K562 (cell line): ENCODE data around the gene NAIF1. TPM values are rescaled to one million over a fixed set of nuclear protein-coding genes. Genes with fewer than 3 reads are reported as not detected.
A peak's percentile ranks its signal among the peaks of the same experiment; 100 is the strongest.

Source experiments
- ATAC-seq: fragments of 200-7000 bp; cut with Tn5 transposase; 3 replicates; pipeline ENCODE4 v1.9.1; 2020; ENCODE audit warnings: moderate library complexity
- BruUV-seq: library from RNA; stranded (reverse); fragments of 400-500 nt; replicated peaks from 2 replicates; lab custom pipeline; 2021; lab: Mats Ljungman, UMichigan
- CTCF ChIA-PET: fragments of 300-600 bp; formaldehyde crosslinking; extraction: SDS; loops from one replicate; lab custom pipeline; 2021; ENCODE audit warnings: low intra/inter-chr PET ratio; lab: Yijun Ruan, JAX
- POLR2A ChIA-PET: fragments of 300-600, 350-650 bp; sonication (Branson Sonifier 250); formaldehyde crosslinking; extraction: SDS; loops from one replicate; lab custom pipeline; 2021; ENCODE audit warnings: antibody characterized with exemption, inconsistent platforms; lab: Yijun Ruan, JAX
- DNase-seq, 4 experiments: peaks; one replicate each; pipeline versions ENCODE4 v3.0.0 to v3.0.0-alpha.2; 2011 to 2018; ENCODE audit warnings: low spot score in 3 of 4, mixed read lengths in 3 of 4; ENCODE audit errors: extremely low read depth in 1 of 4
- FAIRE-seq: peaks from 2 replicates; lab custom pipeline; 2011; peaks lifted over from hg19 to GRCh38; lab: Jason Lieb, UNC
- H2AFZ ChIP-seq: 2 replicates; pipeline ENCODE4 v1.6.0; 2011; ENCODE audit warnings: low read depth, low read length, control low read depth, inconsistent platforms
- H3K27ac ChIP-seq: fragments of 200-600 bp; 3 replicates; pipeline ENCODE4 v1.8.0; 2011; ENCODE audit warnings: low read depth, mild to moderate bottlenecking, control low read depth, inconsistent platforms, low read length, moderate library complexity, mixed read lengths; ENCODE audit errors: extremely low read depth
- H3K27me3 ChIP-seq, 2 experiments: fragments of 300-600 bp in 1 of 2; 2 replicates in 1 of 2; 3 replicates in 1 of 2; pipeline versions ENCODE4 v1.6.0 to v1.8.0; 2011; ENCODE audit warnings: inconsistent platforms in 2 of 2, low read length in 2 of 2, mild to moderate bottlenecking in 1 of 2, mixed read lengths in 1 of 2, moderate library complexity in 1 of 2; ENCODE audit not compliant: control insufficient read depth in 2 of 2, insufficient read depth in 2 of 2
- H3K36me3 ChIP-seq: fragments of 300-600 bp; 3 replicates; pipeline ENCODE4 v1.8.0; 2011; ENCODE audit warnings: mild to moderate bottlenecking, low read length, inconsistent platforms; ENCODE audit not compliant: control insufficient read depth, insufficient read depth
- H3K4me1 ChIP-seq, 2 experiments: fragments of 200-600 bp in 1 of 2; replicated peaks in 1 of 2; 2 replicates in 1 of 2; 3 replicates in 1 of 2; pipeline versions ENCODE4 v1.5.1 to v1.8.0; 2011; ENCODE audit warnings: inconsistent platforms in 2 of 2, low read length in 2 of 2, mild to moderate bottlenecking in 1 of 2, mixed read lengths in 1 of 2, moderate library complexity in 1 of 2; ENCODE audit not compliant: control insufficient read depth in 2 of 2, insufficient read depth in 2 of 2
- H3K4me2 ChIP-seq: 2 replicates; pipeline ENCODE4 v1.6.1; 2011; ENCODE audit warnings: low read length, control low read depth, inconsistent platforms, mixed read lengths; ENCODE audit not compliant: insufficient read depth
- H3K4me3 ChIP-seq: fragments of 200-600 bp; sonication (generic), shearing (Covaris generic); 2 replicates; pipeline ENCODE4 v1.5.1; 2016; ENCODE audit warnings: control low read depth, inconsistent platforms
- H3K79me2 ChIP-seq: fragments of 200-600 bp; 3 replicates; pipeline ENCODE4 v1.8.0; 2011; ENCODE audit warnings: low read length, inconsistent platforms; ENCODE audit not compliant: control insufficient read depth, insufficient read depth
- H3K9ac ChIP-seq, 2 experiments: 2 replicates each; pipeline versions ENCODE4 v1.6.0 to v1.6.1; 2011; ENCODE audit warnings: low read depth in 2 of 2, low read length in 2 of 2, control low read depth in 1 of 2, inconsistent platforms in 1 of 2, mild to moderate bottlenecking in 1 of 2, mixed read lengths in 1 of 2; ENCODE audit not compliant: insufficient read depth in 1 of 2
- H3K9me1 ChIP-seq: one replicate; pipeline ENCODE4 v1.6.0; 2011; ENCODE audit warnings: inconsistent platforms, mild to moderate bottlenecking, low read length, moderate library complexity; ENCODE audit not compliant: control insufficient read depth, insufficient read depth
- H3K9me3 ChIP-seq: replicated peaks from 2 replicates; pipeline ENCODE4 v1.5.1; 2011; ENCODE audit warnings: low read depth, low read length, inconsistent platforms; ENCODE audit not compliant: control insufficient read depth, insufficient read depth
- H4K20me1 ChIP-seq: replicated peaks from 2 replicates; pipeline ENCODE4 v1.6.1; 2011; ENCODE audit warnings: low read length, inconsistent platforms, mixed read lengths; ENCODE audit not compliant: control insufficient read depth, insufficient read depth
- ATF7 ChIP-seq: fragments of 450-650 bp; IDR thresholded peaks from 2 replicates; pipeline ENCODE4 v1.7.1; 2014; ENCODE audit warnings: mild to moderate bottlenecking, moderate library complexity
- BRF1 ChIP-seq: IDR thresholded peaks from 3 replicates; pipeline ENCODE4 v1.6.1; 2011; ENCODE audit warnings: borderline replicate concordance, mild to moderate bottlenecking; ENCODE audit not compliant: insufficient read length; ENCODE audit errors: extremely low read depth
- CBFB ChIP-seq: sonication (generic); formaldehyde crosslinking; IDR thresholded peaks from 2 replicates; pipeline ENCODE4 v1.4.0; 2020; ENCODE audit warnings: mild to moderate bottlenecking, missing genetic modification reagents
- ELF4 ChIP-seq: fragments of 450-650 bp; formaldehyde crosslinking; IDR thresholded peaks from 2 replicates; pipeline ENCODE4 v1.4.0; 2022; ENCODE audit warnings: missing genetic modification characterization
- EP400 ChIP-seq: fragments of 450-650 bp; IDR thresholded peaks from 2 replicates; pipeline ENCODE4 v1.6.1; 2017; ENCODE audit warnings: antibody characterized with exemption, mild to moderate bottlenecking, moderate library complexity
- HIVEP1 ChIP-seq: fragments of 250-450 bp; sonication (Bioruptor Pico); IDR thresholded peaks from 2 replicates; pipeline ENCODE4 v1.4.0; 2020; ENCODE audit warnings: mild to moderate bottlenecking
- LARP7 ChIP-seq: fragments of 450-650 bp; IDR thresholded peaks from 2 replicates; pipeline ENCODE4 v1.6.1; 2016
- NR3C1 ChIP-seq: sonication (generic); formaldehyde crosslinking; IDR thresholded peaks from 2 replicates; pipeline ENCODE4 v1.8.1; 2022; ENCODE audit warnings: missing genetic modification reagents
- RNF2 ChIP-seq: sonication (generic); IDR thresholded peaks from 2 replicates; pipeline ENCODE4 v1.6.1; 2016
- SUPT5H ChIP-seq: fragments of 450-650 bp; IDR thresholded peaks from 2 replicates; pipeline ENCODE4 v1.6.1; 2016
- ZNF23 ChIP-seq: fragments of 250-450 bp; sonication (Bioruptor Pico); IDR thresholded peaks from 2 replicates; pipeline ENCODE4 v1.4.0; 2020; ENCODE audit warnings: mild to moderate bottlenecking
- WGBS: fragments of 100-300 bp; shearing (Covaris generic); methylation state at CpG from one replicate; pipeline ENCODE4 v1.1.6; 2016; ENCODE audit warnings: low coverage, mixed read lengths; ENCODE audit not compliant: insufficient coverage; ENCODE audit errors: missing lambda C conversion rate; 5-methylcytosine and 5-hydroxymethylcytosine counted together
- in situ Hi-C: fragments of 300-500 bp; cut with MboI; formaldehyde crosslinking; loops from 4 replicates; pipeline ENCODE4 v1.15.0; 2018; ENCODE audit warnings: inconsistent platforms, mixed read lengths
- intact Hi-C: fragments of 100-400 bp; cut with micrococcal nuclease; formaldehyde crosslinking; loops from 2 replicates; pipeline ENCODE4 v1.14.2; 2022
- polyA plus RNA-seq, 8 experiments: library from polyadenylated mRNA; depleted of rRNA in 4 of 8; stranded (reverse) in 5 of 8; unstranded in 3 of 8; fragments of >200 nt; fragmentation: Nextera tagmentation in 2 of 8; fragmentation: Illumina TruSeq in 1 of 8; extraction: Ambion mirVana in 2 of 8; extraction: Trizol in 1 of 8; gene quantifications; 2 replicates each; pipeline versions ENCODE4 v1.2.1 to v1.2.3, GENCODE V29; 2011 to 2014; ENCODE audit warnings: inconsistent platforms in 1 of 8, missing spikeins in 1 of 8
- total RNA-seq, 7 experiments: library from RNA; depleted of rRNA in 6 of 7; stranded (reverse); fragments of >200 nt in 6 of 7; fragmentation: Illumina TruSeq in 2 of 7; extraction: Trizol in 2 of 7; gene quantifications; 2 replicates each; pipeline versions ENCODE4 v1.2.1 to v1.2.3, GENCODE V29; 2011 to 2021; ENCODE audit warnings: low replicate concordance in 1 of 7
- TF ChIP-seq, protein P1 (sequence below): fragments of 450-650 bp; IDR thresholded peaks from 2 replicates; pipeline ENCODE4 v1.6.1; 2016; ENCODE audit warnings: low read depth, mild to moderate bottlenecking, moderate library complexity
- TF ChIP-seq, protein P2 (sequence below): IDR thresholded peaks from 2 replicates; pipeline ENCODE4 v1.6.1; 2014; ENCODE audit warnings: antibody characterized with exemption

NAIF1 gene
- total and polyA plus RNA-seq, 9 of the 15 experiments (the other 6 are each of a cell fraction or from before 2014, with no cell fraction given): 4.8 to 26.6 (median 17.2) TPM

- POLR2A ChIA-PET: interaction anchor here (0.6 to 7.0 kb wide), 13 partner anchors 10 to 307 kb away, joined by 3 to 82 read pairs (median 3); partner anchors contain the start of genes NAIF1 and SLC25A25
- BruUV-seq: TSS peak; percentile 3
- H3K36me3 ChIP-seq: peaks cover 35% of the 10 kb centered on the region; the same call in 2 of the 3 replicates
- peak overlapping the region; percentile 82 to 87 for H3K9ac ChIP-seq
- H3K27ac ChIP-seq: peak overlapping the region; percentile 99
- H3K4me3 ChIP-seq: peak overlapping the region; percentile 23; the same call in 1 of the 2 replicates
- in situ Hi-C loops: no loop called here
- H2AFZ ChIP-seq: no peak overlapping the region
- peaks cover 55 to 58% of the 10 kb centered on the region in 2 experiments for H3K4me1 ChIP-seq
- H3K9me1 ChIP-seq: no peaks in the 10 kb centered on the region
- no peaks in the 10 kb centered on the region for H4K20me1 ChIP-seq
- intact Hi-C loops: loop anchor here (2.0 kb wide), 1 partner anchor 16 kb away; no protein-coding TSS in a partner anchor
- no peaks in the 10 kb centered on the region for H3K27me3 ChIP-seq
- DNase-seq (peak; percentile 53 to 92 (median 66)), FAIRE-seq (peak; percentile 97), ATAC-seq (peak; percentile 74)
- WGBS: 2% methylated on average over 11 of the region's 11 CpGs
- CTCF ChIA-PET: interaction anchor here (1.1 kb wide), 1 partner anchor 39 kb away, joined by 4 read pairs; no protein-coding TSS in a partner anchor
- H3K4me2 ChIP-seq: peak overlapping the region; percentile 86
- H3K9me3 ChIP-seq: no peaks in the 10 kb centered on the region
- H3K79me2 ChIP-seq: peaks cover 91% of the 10 kb centered on the region
- TF ChIP-seq CBFB (CRISPR knock-in tag) (no peak), SUPT5H (no peak), ZNF23 (CRISPR knock-in tag) (no peak), LARP7 (no peak), EP400 (no peak), NR3C1 (CRISPR knock-in tag) (no peak), ATF7 (peak; percentile 64), ELF4 (no peak), HIVEP1 (CRISPR knock-in tag) (no peak), BRF1 (no peak), RNF2 (peak; percentile 38; the same call in 1 of the 2 replicates)
- TF ChIP-seq, protein P1, sequence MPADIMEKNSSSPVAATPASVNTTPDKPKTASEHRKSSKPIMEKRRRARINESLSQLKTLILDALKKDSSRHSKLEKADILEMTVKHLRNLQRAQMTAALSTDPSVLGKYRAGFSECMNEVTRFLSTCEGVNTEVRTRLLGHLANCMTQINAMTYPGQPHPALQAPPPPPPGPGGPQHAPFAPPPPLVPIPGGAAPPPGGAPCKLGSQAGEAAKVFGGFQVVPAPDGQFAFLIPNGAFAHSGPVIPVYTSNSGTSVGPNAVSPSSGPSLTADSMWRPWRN: no peak
- TF ChIP-seq, protein P2, sequence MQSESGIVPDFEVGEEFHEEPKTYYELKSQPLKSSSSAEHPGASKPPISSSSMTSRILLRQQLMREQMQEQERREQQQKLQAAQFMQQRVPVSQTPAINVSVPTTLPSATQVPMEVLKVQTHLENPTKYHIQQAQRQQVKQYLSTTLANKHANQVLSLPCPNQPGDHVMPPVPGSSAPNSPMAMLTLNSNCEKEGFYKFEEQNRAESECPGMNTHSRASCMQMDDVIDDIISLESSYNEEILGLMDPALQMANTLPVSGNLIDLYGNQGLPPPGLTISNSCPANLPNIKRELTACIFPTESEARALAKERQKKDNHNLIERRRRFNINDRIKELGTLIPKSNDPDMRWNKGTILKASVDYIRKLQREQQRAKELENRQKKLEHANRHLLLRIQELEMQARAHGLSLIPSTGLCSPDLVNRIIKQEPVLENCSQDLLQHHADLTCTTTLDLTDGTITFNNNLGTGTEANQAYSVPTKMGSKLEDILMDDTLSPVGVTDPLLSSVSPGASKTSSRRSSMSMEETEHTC: no peak
Observed at GRCh38 chr9:128078504-128079434, 11.6 kb upstream of the NAIF1 start.
